ENCODE measurements around the gene SEC22A.

DNA sequence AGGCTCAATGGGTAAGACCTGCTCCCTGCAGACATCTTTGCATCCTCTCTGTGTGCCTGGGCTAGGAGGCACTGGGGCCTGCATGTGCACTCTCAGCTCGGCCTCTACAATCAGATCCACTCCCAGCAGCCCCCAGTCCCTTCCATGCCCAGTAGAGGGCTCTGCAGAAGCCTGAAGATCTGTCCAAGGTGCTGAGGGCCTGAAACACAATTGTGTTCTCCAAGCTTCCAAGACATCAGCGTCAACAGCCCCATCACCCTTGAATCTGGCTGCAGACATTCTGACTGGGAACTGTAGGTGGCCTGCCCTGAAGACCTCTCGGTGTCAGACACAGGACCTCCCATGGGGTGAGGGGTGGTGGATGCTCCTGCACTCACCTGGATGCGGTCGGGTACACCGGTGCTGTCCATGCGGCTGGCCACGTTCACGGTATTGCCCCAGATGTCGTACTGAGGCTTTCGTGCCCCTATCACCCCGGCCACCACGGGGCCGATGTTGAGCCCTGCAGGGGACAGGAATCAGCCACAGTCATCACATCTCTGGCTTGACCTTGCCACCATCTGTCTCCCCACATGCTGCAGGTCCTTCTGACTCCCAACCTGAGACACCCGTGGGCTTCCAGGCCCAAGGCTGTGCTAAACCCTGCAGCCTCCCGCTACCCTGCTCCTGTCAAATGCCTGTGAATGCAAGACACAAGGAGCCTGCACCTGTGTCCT lies 84.7 kb downstream of the SEC22A start:
- TF ChIP-seq, protein P1, sequence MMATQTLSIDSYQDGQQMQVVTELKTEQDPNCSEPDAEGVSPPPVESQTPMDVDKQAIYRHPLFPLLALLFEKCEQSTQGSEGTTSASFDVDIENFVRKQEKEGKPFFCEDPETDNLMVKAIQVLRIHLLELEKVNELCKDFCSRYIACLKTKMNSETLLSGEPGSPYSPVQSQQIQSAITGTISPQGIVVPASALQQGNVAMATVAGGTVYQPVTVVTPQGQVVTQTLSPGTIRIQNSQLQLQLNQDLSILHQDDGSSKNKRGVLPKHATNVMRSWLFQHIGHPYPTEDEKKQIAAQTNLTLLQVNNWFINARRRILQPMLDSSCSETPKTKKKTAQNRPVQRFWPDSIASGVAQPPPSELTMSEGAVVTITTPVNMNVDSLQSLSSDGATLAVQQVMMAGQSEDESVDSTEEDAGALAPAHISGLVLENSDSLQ (IDR thresholded peaks at IDR 0.05) = no peak
- no peak for TF ChIP-seq TARDBP (IDR thresholded peaks at IDR 0.05)
- TF ChIP-seq BHLHE40 (IDR thresholded peaks at IDR 0.05; ENCODE audit: borderline replicate concordance) = no peak
- no peak for TF ChIP-seq SP1 (IDR thresholded peaks at IDR 0.05)
- TF ChIP-seq ELF4 (IDR thresholded peaks at IDR 0.05) = no peak
- TF ChIP-seq FOXM1 (IDR thresholded peaks at IDR 0.05; ENCODE audit: borderline replicate concordance) = no peak
- TF ChIP-seq SUZ12 (IDR thresholded peaks at IDR 0.05) = no peak
- no peak for TF ChIP-seq FOXK2 (IDR thresholded peaks at IDR 0.05)
- TF ChIP-seq NFRKB (IDR thresholded peaks at IDR 0.05) = no peak
- TF ChIP-seq ZNF384 (IDR thresholded peaks at IDR 0.05) = no peak
- TF ChIP-seq HDGF (IDR thresholded peaks at IDR 0.05; ENCODE audit: borderline replicate concordance) = no peak
- no peak for TF ChIP-seq FOXA1 (IDR thresholded peaks at IDR 0.05)

Data from HEK293T (cell line).